Measurements from ENCODE around the gene GRIA2. TPM values are rescaled to one million over a fixed set of nuclear protein-coding genes. Genes with fewer than 3 reads are reported as not detected.

Gene GRIA2
- total and polyA plus RNA-seq, 2 donors (not counting 3 experiments of a cell fraction or from before 2014, with no cell fraction given) = not detected

GRCh38 chr4:157244348-157244747, 23.8 kb downstream of the GRIA2 start:
- intact Hi-C loops (cut with micrococcal nuclease) = no loop called here
- dilution Hi-C loops (cut with MboI; ENCODE audit: extremely low pct_ligation_motif_present, low sequenced_read_pairs) = no loop called here
- Histone ChIP-seq H3K9ac (replicated peaks; ENCODE audit: extremely low read depth, insufficient read depth, low read length) (no peak overlapping the region), H3K9me1 (replicated peaks; ENCODE audit: control insufficient read depth, extremely low read depth, insufficient read depth, low read length) (no peaks in the 10 kb centered on the region), H3K4me2 (ENCODE audit: insufficient read depth, low read length) (no peak overlapping the region), H3K4me1 (ENCODE audit: control insufficient read depth, extremely low read depth, insufficient read depth, low read length) (no peaks in the 10 kb centered on the region), H4K20me1 (replicated peaks; ENCODE audit: control insufficient read depth, extremely low read depth, insufficient read depth, low read length) (no peaks in the 10 kb centered on the region), H3K36me3 (ENCODE audit: control insufficient read depth in 2 of 2, extremely low read depth in 1 of 2, insufficient read depth in 2 of 2, low read length in 2 of 2) (no peaks in the 10 kb centered on the region), H3K4me3 (replicated peaks in 1 of 3; ENCODE audit: insufficient read depth in 1 of 3, low read depth in 1 of 3, low read length in 3 of 3) (no peak overlapping the region), H3K27me3 (ENCODE audit: control insufficient read depth in 2 of 2, insufficient read depth in 2 of 2, low read length in 2 of 2) (no peaks in the 10 kb centered on the region), H3K9me3 (replicated peaks; ENCODE audit: control insufficient read depth, insufficient read depth, low read length) (no peaks in the 10 kb centered on the region), H3K79me2 (ENCODE audit: control insufficient read depth, insufficient read depth, low read length) (no peaks in the 10 kb centered on the region), H2AFZ (ENCODE audit: low read depth, low read length) (no peak overlapping the region), H3K27ac (ENCODE audit: insufficient read depth, low read depth, low read length) (no peak overlapping the region)
- DNase-seq (ENCODE audit: low read depth, low spot score) = no peak
- TF ChIP-seq POLR2A (IDR thresholded peaks at IDR 0.05; ENCODE audit: low read depth, low read length) = no peak
- no peak for TF ChIP-seq EZH2 (IDR thresholded peaks at IDR 0.05; ENCODE audit: borderline replicate concordance, low read depth, low read length, severe bottlenecking)
- TF ChIP-seq JUN (IDR thresholded peaks at IDR 0.05; ENCODE audit: borderline replicate concordance, insufficient read depth, insufficient read length, low read depth) = no peak
- TF ChIP-seq MAX (IDR thresholded peaks at IDR 0.05; ENCODE audit: insufficient read depth, insufficient read length) = no peak
- no peak for TF ChIP-seq MYC (IDR thresholded peaks at IDR 0.05; ENCODE audit: low read depth, low read length)
- no peak for TF ChIP-seq POLR2AphosphoS5 (IDR thresholded peaks at IDR 0.05; ENCODE audit: insufficient read depth, low read depth, low read length)
- no peak for TF ChIP-seq FOS (IDR thresholded peaks at IDR 0.05; ENCODE audit: borderline replicate concordance, insufficient read depth, low read length)
- no peak for TF ChIP-seq CTCF (IDR thresholded peaks at IDR 0.05; ENCODE audit: extremely low read depth in 1 of 2, insufficient read depth in 1 of 2, low read depth in 1 of 2, low read length in 2 of 2)
- TF ChIP-seq GATA2 (IDR thresholded peaks at IDR 0.05; ENCODE audit: insufficient read depth, insufficient read length, low read depth, low read length) = no peak
- ChIA-PET CTCF (interaction anchor here (1.1 to 3.0 kb wide), 3 partner anchors 9 to 25 kb away, joined by 5 to 15 read pairs (median 5); no protein-coding TSS in a partner anchor), POLR2A (no interaction called here)
- FAIRE-seq = no peak
- no TSS peak for BruUV-seq (replicated peaks)
